Muscle of back (tissue), 11 donors: ENCODE data around the gene SLX1A. TPM values are rescaled to one million over a fixed set of nuclear protein-coding genes. Genes with fewer than 3 reads are reported as not detected.
"Not testable (repeated sequence)": the region's sequence is repeated elsewhere in the genome, so short reads cannot be mapped to it uniquely, and the experiment has no call there.

Experiments used
- DNase-seq, 3 donors: peaks; one replicate each; pipeline versions ENCODE4 v3.0.0 to v3.0.0-alpha.2; 2013
- polyA plus RNA-seq, 10 donors: library from polyadenylated mRNA; unstranded; fragments of 120-200 nt; gene quantifications; one replicate each; pipeline ENCODE4 v1.2.1, GENCODE V29; 2013; ENCODE audit not compliant: insufficient read length in 10 of 10

Gene SLX1A
- polyA plus RNA-seq, 10 donors: 10.4 to 24.7 (median 15.7) TPM

GRCh38 chr16:30183233-30184095 is 10.2 kb upstream of the SLX1A start, which contains the start of gene CORO1A:
TSS of gene CORO1A (plus strand) at chr16:30183602. CDS start at chr16:30185210, 1,608 bp downstream.
- DNase-seq: peak; percentile 70 to 94 (median 87)

GRCh38 chr16:30184096-30184890 is 9.4 kb upstream of the SLX1A start:
- DNase-seq: peak in 1 of 3 donors; percentile 34

GRCh38 chr16:30184891-30185682 is 8.6 kb upstream of the SLX1A start:
- peak in 1 of 3 donors; percentile 20 for DNase-seq

- peak in 1 of 3 donors; percentile 44 for DNase-seq
Observed at GRCh38 chr16:30185683-30186421, 7.8 kb upstream of the SLX1A start.

GRCh38 chr16:30186444-30186781 is 7.3 kb upstream of the SLX1A start:
- no peak for DNase-seq

- peak in 1 of 3 donors; percentile 42 for DNase-seq
Observed at GRCh38 chr16:30186782-30187555, 6.7 kb upstream of the SLX1A start.

GRCh38 chr16:30187556-30187865 is 6.2 kb upstream of the SLX1A start:
- DNase-seq: no peak

- no peak for DNase-seq
Observed at GRCh38 chr16:30187971-30188561, 5.6 kb upstream of the SLX1A start.

GRCh38 chr16:30191158-30191557 is 2.5 kb upstream of the SLX1A start:
- not testable (repeated sequence) for DNase-seq

- not testable (repeated sequence) for DNase-seq
Observed at GRCh38 chr16:30193098-30193497, 577 bp upstream of the SLX1A start.

GRCh38 chr16:30194172-30194925 is 674 bp downstream of the SLX1A start:
- not testable (repeated sequence) for DNase-seq

- DNase-seq: not testable (repeated sequence)
Observed at GRCh38 chr16:30197001-30197400, 3.3 kb downstream of the SLX1A start.

- not testable (repeated sequence) for DNase-seq
Observed at GRCh38 chr16:30199049-30199448, 5.4 kb downstream of the SLX1A start, which contains the start of gene SULT1A3. TSS of gene SULT1A3 (plus strand) at chr16:30199255. CDS start at chr16:30200729, 1,474 bp downstream.

GRCh38 chr16:30199608-30200343 is 6.1 kb downstream of the SLX1A start:
- not testable (repeated sequence) for DNase-seq

- DNase-seq: not testable (repeated sequence)
Observed at GRCh38 chr16:30205541-30206236, 12.0 kb downstream of the SLX1A start.

- not testable (repeated sequence) for DNase-seq
Observed at GRCh38 chr16:30206252-30206651, 12.6 kb downstream of the SLX1A start.

- DNase-seq: not testable (repeated sequence)
Observed at GRCh38 chr16:30207063-30207704, 13.5 kb downstream of the SLX1A start.
